GM18951 (cell line): ENCODE measurements around the gene ZNF367.

Experiments
- POLR2A ChIP-seq: IDR thresholded peaks from 4 replicates; pipeline ENCODE4 v1.6.1; 2011; ENCODE audit warnings: mild to moderate bottlenecking; ENCODE audit not compliant: insufficient read length, insufficient read depth; ENCODE audit errors: extremely low read depth
- in situ Hi-C: fragments of 300-500 bp; cut with MboI; formaldehyde crosslinking; loops from one replicate; pipeline ENCODE4 v1.12.0; 2022; ENCODE audit warnings: low sequenced_read_pairs, mixed read lengths, inconsistent platforms; ENCODE audit not compliant: unreplicated experiment

ZNF367 gene

GRCh38 chr9:96425500-96426169 lies 7.5 kb upstream of the ZNF367 start:
- TF ChIP-seq POLR2A = no peak
- in situ Hi-C loops = no loop called here

DNA sequence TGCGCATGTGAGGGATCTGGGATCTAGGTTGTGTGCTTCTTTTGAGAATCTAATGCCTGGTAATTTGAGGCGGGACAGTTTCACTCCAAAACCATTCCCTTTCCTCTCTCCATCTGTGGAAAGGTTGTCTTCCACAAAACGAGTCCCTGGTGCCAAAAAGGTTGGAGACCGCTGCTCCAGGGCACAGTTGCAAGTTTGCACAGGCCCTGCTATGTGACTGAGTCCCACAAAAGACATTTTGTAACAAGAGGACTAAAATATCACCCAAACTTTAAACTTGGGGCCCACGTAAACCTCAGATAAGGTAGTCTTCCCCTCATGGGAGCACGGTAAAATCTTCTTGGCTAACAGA lies 5.8 kb upstream of the ZNF367 start:
- no peak for TF ChIP-seq POLR2A
- in situ Hi-C loops = no loop called here

DNA sequence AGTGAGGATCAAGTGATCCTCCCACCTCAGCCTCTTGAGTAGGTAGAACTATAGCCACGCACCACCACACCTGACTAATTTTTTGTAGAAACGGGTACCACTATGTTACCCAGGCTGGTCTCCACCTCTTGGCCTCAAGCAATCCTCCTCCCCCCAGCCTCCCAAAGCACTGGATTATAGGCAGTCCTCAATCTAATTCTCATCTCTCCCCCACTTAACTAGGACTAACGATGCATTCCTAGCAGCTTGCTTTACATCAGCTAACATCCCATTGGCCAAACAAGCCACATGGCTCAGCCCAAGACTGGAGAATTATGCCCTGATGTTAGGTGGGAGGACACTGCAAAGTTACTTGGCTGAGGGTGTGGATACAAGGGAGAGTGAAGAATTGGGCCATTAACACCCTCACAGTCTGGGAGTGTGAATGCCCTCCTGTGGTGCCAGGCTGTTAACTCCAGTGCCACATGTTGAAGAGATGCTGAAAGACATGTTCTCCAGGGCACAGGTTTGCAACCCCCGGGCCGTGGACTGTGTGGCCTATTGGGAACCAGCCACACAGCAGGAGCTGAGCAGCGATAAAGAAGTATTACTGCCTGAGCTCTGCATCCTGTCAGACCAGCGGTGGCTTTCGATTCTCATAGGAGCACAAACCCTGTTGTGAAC lies 5.3 kb upstream of the ZNF367 start:
- TF ChIP-seq POLR2A = no peak
- in situ Hi-C loops = no loop called here

DNA sequence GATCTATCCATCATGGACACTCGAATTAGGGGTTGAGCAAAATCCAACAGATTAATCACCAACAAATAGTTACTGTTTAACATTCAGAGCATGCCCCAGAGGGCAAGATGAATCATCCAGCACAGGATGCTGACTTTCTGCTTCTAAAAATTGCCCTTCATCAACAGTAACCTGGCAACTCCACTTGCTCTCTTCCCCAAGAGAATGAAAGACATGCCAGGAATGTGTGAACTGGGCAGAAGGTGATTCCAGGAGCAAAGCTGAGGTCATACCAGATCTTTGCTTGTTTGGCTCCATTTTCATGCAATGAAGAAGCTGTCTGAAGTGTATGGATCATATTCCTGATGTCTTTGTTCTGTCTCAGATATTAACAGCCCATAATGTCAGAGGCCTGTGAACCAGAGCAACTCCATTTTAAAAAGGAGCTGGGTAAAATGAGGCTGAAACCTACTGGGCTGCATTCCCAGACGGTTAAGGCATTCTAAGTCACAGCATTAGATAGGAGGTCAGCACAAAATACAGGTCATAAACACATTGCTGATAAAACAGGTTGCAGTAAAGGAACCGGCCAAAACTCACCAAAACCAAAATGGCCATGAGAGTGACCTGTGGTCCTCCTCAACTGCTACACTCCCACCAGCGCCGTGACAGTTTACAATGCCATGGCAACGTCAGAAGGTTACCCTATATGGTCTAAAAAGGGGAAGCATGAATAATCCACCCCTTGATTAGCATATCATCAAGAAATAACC lies 2.5 kb upstream of the ZNF367 start:
- TF ChIP-seq POLR2A = no peak

DNA sequence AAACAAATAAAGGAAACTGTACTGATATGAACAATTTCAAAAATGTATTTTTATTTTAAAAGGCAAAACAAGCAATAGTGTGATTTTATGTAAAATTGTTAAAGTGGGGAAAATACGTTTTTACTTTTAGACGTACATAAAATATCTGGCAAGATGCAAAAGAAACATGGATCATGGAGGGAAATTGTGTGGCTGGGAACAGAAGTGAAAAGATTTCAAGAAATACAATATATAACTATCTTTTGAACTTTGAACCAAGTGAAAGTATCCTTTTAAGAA lies 1.5 kb upstream of the ZNF367 start:
- no peak for TF ChIP-seq POLR2A
- in situ Hi-C loops = no loop called here

More for the DNA sequence above, 2.5 kb upstream of the ZNF367 start:
- in situ Hi-C loops = no loop called here

GRCh38 chr9:96418920-96419690 lies 935 bp upstream of the ZNF367 start:
- in situ Hi-C loops = no loop called here
- TF ChIP-seq POLR2A = peak; percentile 71

- in situ Hi-C loops = no loop called here
- no peak for TF ChIP-seq POLR2A
Observed at GRCh38 chr9:96417661-96418082, 498 bp downstream of the ZNF367 start.

GRCh38 chr9:96417051-96417586 lies 1.1 kb downstream of the ZNF367 start:
- in situ Hi-C loops = no loop called here
- peak; percentile 69 for TF ChIP-seq POLR2A

DNA sequence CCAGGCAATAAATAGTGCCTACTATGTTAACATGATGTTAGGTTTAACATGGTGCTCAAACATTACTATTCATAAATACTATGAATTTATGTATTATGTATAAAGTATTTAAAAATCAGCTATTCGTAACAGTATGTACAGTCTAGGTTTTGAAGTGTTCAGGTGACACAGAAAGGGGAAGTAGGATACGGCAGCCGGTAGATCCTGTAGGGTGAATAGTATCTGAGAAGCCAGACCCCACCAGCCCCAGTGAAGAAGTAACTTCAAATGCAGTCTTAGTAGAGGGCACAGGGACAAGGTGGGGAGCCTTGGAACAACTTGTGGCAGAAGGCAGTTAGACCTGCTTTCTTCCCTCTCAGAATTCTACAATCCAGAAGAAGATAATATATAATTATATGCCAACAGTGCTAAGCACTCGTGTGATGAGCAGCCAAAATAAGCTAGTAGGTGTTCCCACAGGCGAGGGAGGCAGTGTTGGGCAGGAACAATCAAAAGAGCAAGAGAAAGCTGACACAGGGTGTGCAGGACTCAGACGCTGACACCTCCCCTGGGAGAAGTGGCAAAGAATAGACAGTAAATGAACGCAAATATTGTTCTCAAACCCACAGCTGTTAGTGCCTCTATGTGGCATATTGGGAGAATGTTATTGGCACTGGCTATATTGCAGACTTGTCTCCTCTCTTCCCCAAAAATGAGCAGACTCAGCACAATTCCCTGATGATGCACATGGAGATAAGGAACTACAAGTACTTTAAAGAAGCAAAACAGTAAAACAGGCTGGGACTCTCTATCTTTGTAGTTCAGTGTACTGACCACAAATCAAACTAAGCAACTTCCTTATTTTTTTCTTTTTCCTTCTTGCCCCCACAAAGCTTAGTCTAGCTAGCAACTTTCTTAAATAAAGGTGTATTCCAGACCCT lies 4.6 kb downstream of the ZNF367 start:
- in situ Hi-C loops = no loop called here
- peak; percentile 32 for TF ChIP-seq POLR2A

- in situ Hi-C loops = no loop called here
Observed at GRCh38 chr9:96412174-96412913, 5.8 kb downstream of the ZNF367 start.

GRCh38 chr9:96411129-96411838 lies 6.9 kb downstream of the ZNF367 start:
- in situ Hi-C loops = no loop called here
- TF ChIP-seq POLR2A = no peak

More at GRCh38 chr9:96412174-96412913, 5.8 kb downstream of the ZNF367 start:
- TF ChIP-seq POLR2A = no peak
